ENCODE measurements around the gene ANKMY1.

ANKMY1 gene

GRCh38 chr2:240511351-240512108 lies 46.3 kb downstream of the ANKMY1 start:
- Histone ChIP-seq H3K36me3 (ENCODE audit: low read length) (no peaks in the 10 kb centered on the region), H3K27ac (ENCODE audit: low read depth, low read length) (no peak overlapping the region), H3K27me3 (ENCODE audit: low read length) (no peaks in the 10 kb centered on the region), H3K4me2 (ENCODE audit: low read depth, low read length, poor library complexity, severe bottlenecking) (no peak overlapping the region), H3K79me2 (ENCODE audit: insufficient read depth, low read length) (no peaks in the 10 kb centered on the region), H3K9ac (ENCODE audit: low read length) (no peak overlapping the region), H3K9me2 (replicated peaks; ENCODE audit: insufficient read depth, low read length) (no peaks in the 10 kb centered on the region), H2AFZ (ENCODE audit: low read depth, low read length, severe bottlenecking) (no peak overlapping the region), H4K20me1 (ENCODE audit: low read depth, low read length) (no peaks in the 10 kb centered on the region), H3K9me3 (ENCODE audit: insufficient read depth, low read length) (no peaks in the 10 kb centered on the region), H3F3A (ENCODE audit: insufficient read depth) (no peaks in the 10 kb centered on the region), H3K4me3 (ENCODE audit: insufficient read depth, low read length, poor library complexity, severe bottlenecking) (no peak overlapping the region)
- TF ChIP-seq CTCF (IDR thresholded peaks at IDR 0.05; ENCODE audit: insufficient read depth, low read length, poor library complexity, severe bottlenecking) (no peak), EZH2phosphoT487 (conservative IDR thresholded peaks at IDR 0.05; ENCODE audit: low read length) (no peak)

- H3K27me3 ChIP-seq (ENCODE audit: low read length), result no peaks in the 10 kb centered on the region
- TF ChIP-seq EZH2phosphoT487 (conservative IDR thresholded peaks at IDR 0.05; ENCODE audit: low read length) (no peak), CTCF (IDR thresholded peaks at IDR 0.05; ENCODE audit: insufficient read depth, low read length, poor library complexity, severe bottlenecking) (no peak)
- no peak overlapping the region for H3K4me2 ChIP-seq (ENCODE audit: low read depth, low read length, poor library complexity, severe bottlenecking)
- H3F3A ChIP-seq (ENCODE audit: insufficient read depth), result no peaks in the 10 kb centered on the region
- H3K9me2 ChIP-seq (replicated peaks; ENCODE audit: insufficient read depth, low read length), result no peaks in the 10 kb centered on the region
- H3K36me3 ChIP-seq (ENCODE audit: low read length), result no peaks in the 10 kb centered on the region
- no peak overlapping the region for H3K27ac ChIP-seq (ENCODE audit: low read depth, low read length)
- H3K79me2 ChIP-seq (ENCODE audit: insufficient read depth, low read length), result no peaks in the 10 kb centered on the region
- H4K20me1 ChIP-seq (ENCODE audit: low read depth, low read length), result no peaks in the 10 kb centered on the region
- no peaks in the 10 kb centered on the region for H3K9me3 ChIP-seq (ENCODE audit: insufficient read depth, low read length)
- H3K4me3 ChIP-seq (ENCODE audit: insufficient read depth, low read length, poor library complexity, severe bottlenecking), result no peak overlapping the region
- H2AFZ ChIP-seq (ENCODE audit: low read depth, low read length, severe bottlenecking), result no peak overlapping the region
- no peak overlapping the region for H3K9ac ChIP-seq (ENCODE audit: low read length)
Observed at GRCh38 chr2:240510513-240511210, 47.1 kb downstream of the ANKMY1 start.

GRCh38 chr2:240509667-240510512 lies 47.9 kb downstream of the ANKMY1 start:
- Histone ChIP-seq H3K9me3 (ENCODE audit: insufficient read depth, low read length) (no peaks in the 10 kb centered on the region), H3K9me2 (replicated peaks; ENCODE audit: insufficient read depth, low read length) (no peaks in the 10 kb centered on the region), H3K36me3 (ENCODE audit: low read length) (no peaks in the 10 kb centered on the region), H3K79me2 (ENCODE audit: insufficient read depth, low read length) (no peaks in the 10 kb centered on the region), H3K27me3 (ENCODE audit: low read length) (no peaks in the 10 kb centered on the region), H2AFZ (ENCODE audit: low read depth, low read length, severe bottlenecking) (no peak overlapping the region), H3K27ac (ENCODE audit: low read depth, low read length) (no peak overlapping the region), H3K4me3 (ENCODE audit: insufficient read depth, low read length, poor library complexity, severe bottlenecking) (no peak overlapping the region), H3K4me2 (ENCODE audit: low read depth, low read length, poor library complexity, severe bottlenecking) (no peak overlapping the region), H3K9ac (ENCODE audit: low read length) (no peak overlapping the region), H4K20me1 (ENCODE audit: low read depth, low read length) (no peaks in the 10 kb centered on the region), H3F3A (ENCODE audit: insufficient read depth) (no peaks in the 10 kb centered on the region)
- TF ChIP-seq EZH2phosphoT487 (conservative IDR thresholded peaks at IDR 0.05; ENCODE audit: low read length), result no peak
- no peak for TF ChIP-seq CTCF (IDR thresholded peaks at IDR 0.05; ENCODE audit: insufficient read depth, low read length, poor library complexity, severe bottlenecking)

Measured in SU-DHL-6 (cell line).